Measurements from ENCODE around the gene PIP5K1C. TPM values are rescaled to one million over a fixed set of nuclear protein-coding genes. Genes with fewer than 3 reads are reported as not detected.
"Not testable (repeated sequence)": the region's sequence is repeated elsewhere in the genome, so short reads cannot be mapped to it uniquely, and the experiment has no call there.

Gene PIP5K1C
- total RNA-seq, 2 experiments from 2014 or later = 18.3 to 19.6 TPM

DNA sequence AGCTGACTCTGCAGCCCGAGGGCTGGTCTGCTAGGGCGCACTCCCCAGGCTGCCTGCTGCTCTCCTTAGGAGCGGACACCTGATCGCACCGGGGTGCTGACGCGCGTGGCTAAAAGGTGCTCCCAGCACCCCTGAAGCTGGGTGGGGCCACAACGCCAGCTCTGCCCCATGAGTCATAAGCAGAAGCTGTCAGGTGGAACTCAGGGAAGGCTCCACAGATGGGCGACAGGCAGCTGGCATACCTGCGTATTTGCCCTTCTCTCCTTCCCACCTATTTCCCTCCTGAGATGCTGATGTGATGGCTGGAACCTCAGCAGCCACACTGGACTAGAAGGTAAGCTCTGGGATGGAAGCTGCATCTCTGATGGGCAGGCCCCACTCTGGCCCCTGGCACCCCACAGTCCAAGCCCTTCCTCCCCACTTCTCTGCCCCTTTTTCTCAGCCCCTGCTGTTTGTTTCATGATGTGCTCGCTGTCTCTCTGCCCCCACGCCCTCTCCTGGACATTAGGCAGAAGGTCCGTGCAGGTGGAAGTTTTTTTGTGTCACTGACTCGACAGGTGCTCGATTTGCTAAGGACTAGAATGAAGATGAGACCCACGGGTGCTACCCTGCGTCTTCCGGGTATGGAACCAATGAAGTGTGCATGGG, 43.4 kb downstream of the PIP5K1C start:
- H3K4me1 Mint-ChIP-seq = no peaks in the 10 kb centered on the region
- H3K36me3 Mint-ChIP-seq (ENCODE audit: low read depth) = peaks cover 11% of the 10 kb centered on the region
- POLR2A ChIA-PET = no interaction called here
- CTCF ChIA-PET = interaction anchor here (0.7 kb wide), 1 partner anchor 869 kb away, joined by 3 read pairs; no protein-coding TSS in a partner anchor
- H3K9me3 Mint-ChIP-seq = no peaks in the 10 kb centered on the region
- no peak overlapping the region for H3K4me3 Mint-ChIP-seq
- no peaks in the 10 kb centered on the region for H3K27me3 Mint-ChIP-seq
- no peak overlapping the region for H3K27ac Mint-ChIP-seq
- DNase-seq = no peak

DNA sequence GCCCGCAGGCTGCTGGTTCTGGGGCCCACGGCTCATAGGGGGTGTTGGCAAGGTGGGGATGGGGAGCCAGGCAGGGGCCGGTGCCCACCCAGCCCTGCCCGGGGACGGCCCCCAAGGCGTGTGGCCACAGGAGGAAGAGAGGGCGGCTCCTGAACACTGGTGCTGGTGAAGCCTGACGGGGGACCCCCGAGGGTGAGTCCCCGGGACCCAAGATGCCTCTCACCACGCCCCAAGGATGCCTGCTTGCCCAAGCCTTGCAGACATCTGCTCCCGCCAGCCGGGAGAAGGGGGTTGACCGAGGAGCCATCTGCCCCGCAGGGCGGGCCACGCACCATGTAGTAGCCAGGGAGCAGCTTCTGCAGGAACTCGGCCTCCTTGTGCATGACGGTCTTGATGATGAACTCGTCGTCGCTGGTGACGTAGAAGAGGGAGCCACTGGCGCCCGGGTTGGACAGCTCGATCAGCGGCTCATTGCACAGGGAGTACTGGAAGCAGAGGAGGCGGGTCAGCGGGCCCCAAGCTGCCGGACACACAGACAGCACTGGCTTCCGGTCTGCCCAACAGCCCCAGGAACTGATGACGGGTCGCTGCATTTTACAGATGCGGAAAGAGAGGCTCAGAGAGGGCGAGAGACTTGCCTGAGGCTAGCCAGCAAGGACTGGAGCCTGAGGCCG, 44.1 kb downstream of the PIP5K1C start:
- POLR2A ChIA-PET = no interaction called here

DNA sequence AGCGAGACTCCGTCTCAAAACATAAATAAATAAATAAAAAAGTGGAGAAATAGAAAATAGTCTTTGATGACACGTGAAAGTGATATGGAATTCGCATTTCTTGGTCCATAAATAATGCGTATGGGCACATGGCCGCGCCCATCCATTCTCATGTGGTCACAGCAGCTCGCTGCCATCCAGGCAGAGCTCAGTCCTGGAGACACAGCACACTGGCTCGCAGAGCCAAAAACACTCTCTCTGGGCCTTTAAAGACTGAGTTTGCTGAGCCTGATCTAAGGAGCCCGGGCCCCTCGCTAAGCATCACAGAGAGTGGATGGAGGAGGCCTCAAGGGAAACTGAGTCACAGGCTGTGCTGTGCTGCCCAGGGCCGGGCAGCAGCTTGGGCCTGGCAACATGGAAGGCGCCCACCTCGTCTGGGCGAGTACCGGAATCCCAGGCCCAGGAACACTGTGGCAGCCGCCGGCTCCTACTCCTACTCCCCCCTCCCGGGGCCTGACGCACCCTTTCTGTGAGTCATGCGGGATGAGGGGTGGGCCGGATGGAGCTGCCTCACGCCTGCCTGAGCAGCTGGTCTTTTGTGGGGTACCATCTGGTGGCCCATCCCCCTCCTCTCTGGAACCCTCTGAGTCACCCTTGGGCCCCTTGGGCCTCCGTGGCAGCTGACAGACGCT, 44.7 kb downstream of the PIP5K1C start:
- ChIA-PET POLR2A (no interaction called here), CTCF (interaction anchor here (0.6 kb wide), 1 partner anchor 48 kb away, joined by 3 read pairs; no protein-coding TSS in a partner anchor)
- DNase-seq = no peak
- Mint-ChIP-seq H3K4me1 (no peaks in the 10 kb centered on the region), H3K27ac (no peak overlapping the region), H3K4me3 (no peak overlapping the region), H3K27me3 (no peaks in the 10 kb centered on the region), H3K36me3 (ENCODE audit: low read depth) (peaks cover 5% of the 10 kb centered on the region), H3K9me3 (no peaks in the 10 kb centered on the region)

More for the DNA sequence above, 44.1 kb downstream of the PIP5K1C start:
- no peaks in the 10 kb centered on the region for H3K27me3 Mint-ChIP-seq
- H3K9me3 Mint-ChIP-seq = no peaks in the 10 kb centered on the region
- no peak overlapping the region for H3K27ac Mint-ChIP-seq
- peaks cover 8% of the 10 kb centered on the region for H3K36me3 Mint-ChIP-seq (ENCODE audit: low read depth)
- CTCF ChIA-PET = interaction anchor here (0.7 kb wide), 1 partner anchor 869 kb away, joined by 3 read pairs; no protein-coding TSS in a partner anchor
- H3K4me1 Mint-ChIP-seq = no peaks in the 10 kb centered on the region
- H3K4me3 Mint-ChIP-seq = no peak overlapping the region
- no peak for DNase-seq

DNA sequence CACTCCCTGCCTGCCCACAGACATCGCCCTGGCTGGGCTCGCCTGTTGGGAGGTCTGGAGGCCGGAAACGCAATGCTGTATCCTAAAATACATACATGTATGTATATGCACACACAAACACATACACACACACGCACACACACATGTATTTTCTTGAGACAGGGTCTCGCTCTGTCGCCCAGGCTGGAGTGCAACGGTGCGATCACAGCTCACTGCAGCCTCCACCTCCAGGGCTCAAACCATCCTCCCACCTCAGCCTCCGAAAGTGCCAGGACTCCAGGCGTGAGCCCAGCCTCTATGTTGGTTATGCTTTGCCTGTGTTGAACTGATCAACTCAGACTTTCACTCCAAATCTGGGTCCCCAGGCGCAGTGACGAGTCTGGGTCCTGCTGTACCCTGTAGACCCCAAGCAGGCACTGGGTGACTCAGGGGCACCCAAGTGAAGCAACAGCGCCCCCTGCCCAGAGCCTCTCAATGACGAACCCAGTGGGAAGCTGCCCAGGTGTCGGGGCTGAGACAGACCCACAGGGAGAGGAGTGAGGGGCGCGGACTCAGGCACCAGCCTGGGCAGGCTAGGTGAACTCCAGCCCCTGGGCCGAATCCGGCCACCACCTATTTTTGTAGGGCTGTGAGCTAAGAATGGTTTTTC, 46.3 kb downstream of the PIP5K1C start:
- Mint-ChIP-seq H3K27me3 (no peaks in the 10 kb centered on the region), H3K4me1 (no peaks in the 10 kb centered on the region), H3K27ac (no peak overlapping the region), H3K4me3 (no peak overlapping the region), H3K36me3 (ENCODE audit: low read depth) (peaks cover 4% of the 10 kb centered on the region), H3K9me3 (no peaks in the 10 kb centered on the region)
- ChIA-PET POLR2A (no interaction called here), CTCF (interaction anchor here (0.7 kb wide), 1 partner anchor 13 kb away, joined by 4 read pairs; no protein-coding TSS in a partner anchor)
- DNase-seq = no peak

DNA sequence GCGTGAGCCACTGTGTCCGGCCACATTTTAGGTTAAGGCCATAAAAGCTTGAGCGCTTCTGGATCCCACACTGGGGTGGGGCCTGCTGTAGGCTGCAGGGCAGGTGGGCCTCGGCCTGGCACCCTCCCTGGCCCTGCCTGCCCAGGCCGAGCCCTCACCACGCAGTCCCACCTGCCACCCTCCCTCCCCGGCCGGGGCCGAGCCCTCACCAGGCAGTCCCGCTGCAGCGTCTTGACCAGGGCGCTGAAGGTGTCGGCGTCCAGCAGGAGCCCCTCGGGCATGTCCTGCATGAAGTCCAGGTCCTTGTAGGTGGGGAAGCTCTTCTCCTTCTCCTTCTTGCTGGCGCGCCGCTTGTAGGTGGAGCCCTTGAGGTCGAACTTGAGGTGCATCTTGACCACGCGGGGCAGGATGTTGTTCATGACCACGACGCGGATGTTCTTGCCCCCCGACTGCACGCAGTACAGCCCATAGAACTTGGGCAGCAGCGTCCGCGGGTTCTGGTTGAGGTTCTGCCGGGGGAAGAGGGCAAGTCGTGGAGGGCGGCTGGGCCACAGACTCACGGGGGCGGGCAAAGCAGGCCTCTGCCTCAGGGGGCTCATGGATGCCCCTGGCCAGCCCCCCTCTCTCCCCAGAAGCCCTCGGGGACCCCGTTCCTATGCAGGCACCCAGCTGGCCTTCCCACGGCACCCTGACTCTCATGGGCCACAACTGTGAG, 47.0 kb downstream of the PIP5K1C start:
- H3K9me3 Mint-ChIP-seq = no peaks in the 10 kb centered on the region
- H3K4me1 Mint-ChIP-seq = no peaks in the 10 kb centered on the region
- H3K27ac Mint-ChIP-seq = no peak overlapping the region
- no peak overlapping the region for H3K4me3 Mint-ChIP-seq
- no peaks in the 10 kb centered on the region for H3K27me3 Mint-ChIP-seq
- DNase-seq = no peak
- H3K36me3 Mint-ChIP-seq (ENCODE audit: low read depth) = peaks cover 4% of the 10 kb centered on the region
- CTCF ChIA-PET = no interaction called here
- POLR2A ChIA-PET = no interaction called here

DNA sequence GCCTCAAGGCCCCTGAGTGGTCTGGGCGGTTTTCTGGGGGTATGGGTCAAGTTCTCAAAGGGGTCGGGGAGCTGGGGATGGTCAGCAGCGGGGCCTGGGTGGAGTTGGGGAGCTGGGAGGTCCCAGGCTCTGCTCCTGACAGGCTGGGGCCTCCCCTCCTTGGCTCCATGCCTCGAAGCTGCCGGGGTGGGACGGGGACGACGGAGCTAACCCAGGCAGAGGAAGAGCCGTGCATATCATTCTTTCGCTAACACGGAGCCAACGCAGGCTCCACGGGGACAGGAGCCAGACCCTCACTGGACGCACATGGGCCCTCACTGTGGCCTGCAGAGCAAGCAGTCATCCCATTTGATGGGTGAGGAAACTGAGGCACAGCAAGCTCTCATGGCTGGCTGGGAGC, 47.8 kb downstream of the PIP5K1C start:
- POLR2A ChIA-PET = no interaction called here
- Mint-ChIP-seq H3K4me1 (no peaks in the 10 kb centered on the region), H3K27ac (no peak overlapping the region), H3K4me3 (no peak overlapping the region), H3K27me3 (no peaks in the 10 kb centered on the region), H3K9me3 (no peaks in the 10 kb centered on the region), H3K36me3 (ENCODE audit: low read depth) (peaks cover 3% of the 10 kb centered on the region)
- CTCF ChIA-PET = no interaction called here
- DNase-seq = no peak

DNA sequence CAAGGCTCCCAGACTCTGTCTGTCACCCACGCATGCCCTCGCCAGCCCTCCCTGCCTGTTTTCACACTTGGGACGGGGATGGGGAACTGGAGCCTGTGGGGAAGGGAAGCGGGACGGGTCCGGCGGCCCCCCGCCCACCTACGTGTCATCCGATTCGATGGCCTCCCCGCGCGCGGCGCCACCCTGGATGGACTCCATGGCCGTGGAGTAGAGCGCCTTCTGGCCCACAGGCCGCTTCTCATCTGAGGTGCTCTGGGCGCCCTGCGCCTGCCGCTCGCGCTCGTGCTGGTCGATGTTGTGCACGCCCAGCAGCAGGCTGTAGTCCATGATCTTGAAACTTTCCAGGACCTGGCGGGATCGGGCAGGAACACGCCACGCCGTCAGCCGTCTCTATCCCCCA, 48.6 kb downstream of the PIP5K1C start:
- H3K27me3 Mint-ChIP-seq = no peaks in the 10 kb centered on the region
- H3K9me3 Mint-ChIP-seq = no peaks in the 10 kb centered on the region
- POLR2A ChIA-PET = no interaction called here
- no peaks in the 10 kb centered on the region for H3K36me3 Mint-ChIP-seq (ENCODE audit: low read depth)
- H3K4me3 Mint-ChIP-seq = no peak overlapping the region
- DNase-seq = no peak
- CTCF ChIA-PET = no interaction called here
- H3K4me1 Mint-ChIP-seq = no peaks in the 10 kb centered on the region
- H3K27ac Mint-ChIP-seq = no peak overlapping the region

DNA sequence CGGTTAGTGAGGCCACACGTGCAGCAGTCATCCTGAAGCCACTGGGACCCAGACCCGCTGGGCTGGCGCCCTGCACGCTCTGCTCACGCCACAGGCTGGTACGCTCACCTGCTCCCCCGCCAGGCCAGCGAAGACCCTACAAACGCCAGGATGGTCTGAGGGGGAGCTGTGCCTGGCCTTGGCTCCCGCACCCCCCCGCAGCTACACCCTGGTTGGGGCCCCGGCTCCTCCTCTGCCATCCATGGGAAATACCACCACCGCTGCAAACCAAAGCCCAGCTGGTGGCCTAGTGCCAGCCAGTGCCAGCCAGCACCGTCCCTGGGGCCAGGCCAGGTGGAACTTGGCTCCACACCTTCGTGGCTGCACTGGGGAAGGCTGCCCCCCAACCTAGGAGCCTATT, 50.4 kb downstream of the PIP5K1C start:
- Mint-ChIP-seq H3K27ac (no peak overlapping the region), H3K4me1 (no peaks in the 10 kb centered on the region)

DNA sequence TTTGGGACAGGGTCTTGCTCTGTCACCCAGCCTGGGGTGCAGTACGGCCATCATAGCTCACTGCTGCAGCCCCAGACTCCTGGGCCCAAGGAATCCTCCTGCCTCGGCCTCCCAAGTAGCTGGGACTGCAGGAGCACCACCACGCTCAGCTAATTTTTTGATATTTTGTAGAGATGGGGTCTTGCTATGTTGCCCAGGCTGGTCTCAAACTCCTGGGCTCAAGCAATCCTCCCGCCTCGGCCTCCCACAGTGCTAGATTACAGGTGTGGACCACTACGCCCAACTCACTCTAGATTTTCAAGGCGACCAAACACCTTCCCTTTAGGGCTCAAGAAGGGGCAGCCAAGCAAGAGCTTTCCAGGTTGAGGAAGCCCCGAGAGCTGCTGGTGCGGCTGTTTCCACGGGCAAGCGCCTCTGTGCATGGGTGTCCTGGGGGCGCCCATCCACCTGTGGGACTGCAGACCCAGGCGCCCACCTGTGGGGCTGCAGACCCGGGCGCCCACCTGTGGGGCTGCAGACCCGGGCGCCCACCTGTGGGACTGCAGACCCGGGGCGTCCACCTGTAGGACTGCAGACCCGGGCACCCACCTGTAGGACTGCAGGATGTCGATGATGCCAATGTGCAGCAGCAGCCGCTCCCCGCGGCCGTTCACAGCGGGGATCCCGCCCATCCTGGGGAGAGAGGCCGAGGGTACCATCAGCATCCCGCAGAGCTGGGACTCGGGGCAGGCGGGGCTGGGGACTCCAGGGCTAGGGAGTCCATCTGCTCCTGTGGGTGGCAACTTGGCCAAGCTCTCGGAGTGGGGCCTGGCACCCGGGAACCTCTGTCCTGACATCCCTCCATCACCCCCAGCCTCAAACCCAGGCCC, 52.0 kb downstream of the PIP5K1C start:
- Mint-ChIP-seq H3K27ac (no peak overlapping the region), H3K36me3 (ENCODE audit: low read depth) (no peaks in the 10 kb centered on the region), H3K9me3 (no peaks in the 10 kb centered on the region), H3K4me3 (no peak overlapping the region), H3K4me1 (no peaks in the 10 kb centered on the region), H3K27me3 (no peaks in the 10 kb centered on the region)
- CTCF ChIA-PET = no interaction called here
- POLR2A ChIA-PET = no interaction called here
- DNase-seq = no peak

More for the DNA sequence above, 50.4 kb downstream of the PIP5K1C start:
- POLR2A ChIA-PET = no interaction called here
- H3K9me3 Mint-ChIP-seq = no peaks in the 10 kb centered on the region
- no peaks in the 10 kb centered on the region for H3K27me3 Mint-ChIP-seq
- CTCF ChIA-PET = no interaction called here
- H3K4me3 Mint-ChIP-seq = no peak overlapping the region
- no peak for DNase-seq
- H3K36me3 Mint-ChIP-seq (ENCODE audit: low read depth) = no peaks in the 10 kb centered on the region

DNA sequence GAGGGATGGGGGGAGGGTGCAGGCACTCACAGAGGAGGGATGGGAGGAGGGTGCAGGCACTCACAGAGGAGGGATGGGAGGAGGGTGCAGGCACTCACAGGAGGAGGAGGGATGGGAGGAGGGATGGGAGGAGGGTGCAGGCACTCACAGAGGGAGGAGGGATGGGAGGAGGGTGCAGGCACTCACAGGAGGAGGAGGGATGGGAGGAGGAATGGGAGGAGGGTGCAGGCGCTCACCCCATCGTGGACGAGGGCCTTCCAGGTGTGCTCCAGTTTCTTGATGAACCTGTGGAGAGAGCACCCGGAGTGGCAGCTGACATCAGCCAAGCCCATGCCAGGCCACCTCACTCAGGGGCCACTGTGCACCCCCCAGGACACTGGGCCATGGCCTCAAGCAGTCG, 53.2 kb downstream of the PIP5K1C start:
- H3K27ac Mint-ChIP-seq; H3K4me1 Mint-ChIP-seq; CTCF ChIA-PET; H3K27me3 Mint-ChIP-seq; H3K4me3 Mint-ChIP-seq; H3K36me3 Mint-ChIP-seq (ENCODE audit: low read depth); H3K9me3 Mint-ChIP-seq; POLR2A ChIA-PET; DNase-seq: not testable (repeated sequence)

DNA sequence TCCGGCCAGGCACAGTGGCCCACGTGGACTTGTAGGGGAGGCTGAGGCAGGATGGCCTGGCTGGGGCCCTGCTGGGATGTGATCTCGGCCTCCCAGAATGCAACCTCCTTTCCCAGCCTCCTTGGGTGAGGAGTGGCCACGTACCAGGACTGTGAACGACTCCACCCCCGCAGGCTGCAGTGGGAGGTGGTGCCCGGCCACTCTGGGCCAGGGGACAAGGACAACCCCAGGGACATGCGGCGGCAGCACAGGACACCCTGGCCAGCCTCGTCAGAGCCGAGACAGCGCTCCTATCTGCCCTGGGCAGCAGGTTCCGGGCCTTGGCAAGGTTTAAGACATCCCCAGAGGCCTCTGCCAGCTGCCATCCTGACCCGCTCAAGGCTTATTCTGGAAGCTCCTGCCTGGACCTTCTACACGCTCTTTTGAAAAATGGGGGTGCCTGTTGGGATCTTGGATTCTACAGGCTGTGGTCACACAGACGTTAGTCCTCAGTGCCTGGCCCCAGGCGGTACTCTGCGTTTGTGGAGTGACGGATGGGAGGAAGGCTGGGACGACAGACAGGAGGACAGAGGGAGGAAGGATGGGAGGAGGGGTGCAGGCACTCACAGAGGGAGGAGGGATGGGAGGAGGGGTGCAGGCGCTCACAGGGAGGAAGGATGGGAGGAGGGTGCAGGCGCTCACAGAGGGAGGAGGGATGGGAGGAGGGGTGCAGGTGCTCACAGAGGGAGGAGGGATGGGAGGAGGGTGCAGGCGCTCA, 53.8 kb downstream of the PIP5K1C start:
- H3K27ac Mint-ChIP-seq = no peak overlapping the region
- H3K9me3 Mint-ChIP-seq = no peaks in the 10 kb centered on the region
- DNase-seq = no peak
- POLR2A ChIA-PET = no interaction called here
- no peaks in the 10 kb centered on the region for H3K4me1 Mint-ChIP-seq
- H3K27me3 Mint-ChIP-seq = no peaks in the 10 kb centered on the region
- CTCF ChIA-PET = no interaction called here
- no peaks in the 10 kb centered on the region for H3K36me3 Mint-ChIP-seq (ENCODE audit: low read depth)
- H3K4me3 Mint-ChIP-seq = no peak overlapping the region

DNA sequence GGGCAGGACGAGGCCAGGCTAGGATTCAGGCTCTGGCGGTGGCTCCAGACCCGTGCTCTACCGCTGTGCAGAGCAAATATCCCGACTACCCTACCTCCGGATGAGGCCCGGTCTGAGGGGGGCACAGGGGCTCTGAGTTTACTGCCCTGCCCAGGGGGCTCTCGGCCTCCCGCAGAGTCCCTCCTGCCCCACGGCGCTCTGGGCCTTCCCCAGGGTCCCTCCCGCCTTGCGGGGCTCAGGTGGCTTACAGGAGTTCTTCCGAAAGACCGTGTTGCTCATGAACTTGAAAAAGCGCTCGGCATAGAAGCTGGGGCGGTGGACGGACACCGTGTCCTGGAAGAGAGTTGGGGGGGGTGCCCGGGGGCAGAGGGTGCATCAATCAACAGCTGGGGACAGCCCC, 54.5 kb downstream of the PIP5K1C start:
- no peaks in the 10 kb centered on the region for H3K27me3 Mint-ChIP-seq
- no peaks in the 10 kb centered on the region for H3K9me3 Mint-ChIP-seq
- H3K36me3 Mint-ChIP-seq (ENCODE audit: low read depth) = no peaks in the 10 kb centered on the region
- H3K27ac Mint-ChIP-seq = no peak overlapping the region
- no peak for DNase-seq
- no peak overlapping the region for H3K4me3 Mint-ChIP-seq
- CTCF ChIA-PET = no interaction called here
- POLR2A ChIA-PET = no interaction called here
- no peaks in the 10 kb centered on the region for H3K4me1 Mint-ChIP-seq

Measured in activated CD4-positive, alpha-beta memory T cell treated with anti-CD3 and anti-CD28 coated beads, Interleukin-2, amount 10 ng/mL, durations not matched to agents 7 days and 5 days (primary cell).